HG03066 (cell line): ENCODE results near the gene C5orf52.
"Not testable (repeated sequence)": the region's sequence is repeated elsewhere in the genome, so short reads cannot be mapped to it uniquely, and the experiment has no call there.

Experiments used
- ATAC-seq: cut with Tn5 transposase; IDR thresholded peaks from one replicate; pipeline ENCODE4 v1.9.1; 2021; ENCODE audit warnings: low read depth; ENCODE audit not compliant: unreplicated experiment

C5orf52 gene

GRCh38 chr5:157674351-157674750 lies 3.0 kb downstream of the C5orf52 start:
- not testable (repeated sequence) for ATAC-seq

- ATAC-seq: no peak
Observed at GRCh38 chr5:157677931-157678330, 6.6 kb downstream of the C5orf52 start.

- ATAC-seq: no peak
Observed at GRCh38 chr5:157679801-157680200, 8.5 kb downstream of the C5orf52 start.

GRCh38 chr5:157680239-157680638 lies 8.9 kb downstream of the C5orf52 start:
- ATAC-seq: no peak

- ATAC-seq: no peak
Observed at GRCh38 chr5:157681048-157681447, 9.7 kb downstream of the C5orf52 start.

GRCh38 chr5:157682257-157682656 lies 10.9 kb downstream of the C5orf52 start:
- no peak for ATAC-seq

GRCh38 chr5:157686276-157687197 lies 15.2 kb downstream of the C5orf52 start:
- not testable (repeated sequence) for ATAC-seq

GRCh38 chr5:157687198-157687554 lies 15.8 kb downstream of the C5orf52 start:
- no peak for ATAC-seq

- no peak for ATAC-seq
Observed at GRCh38 chr5:157689942-157690689, 18.8 kb downstream of the C5orf52 start.

GRCh38 chr5:157690690-157691433 lies 19.5 kb downstream of the C5orf52 start:
- no peak for ATAC-seq

- not testable (repeated sequence) for ATAC-seq
Observed at GRCh38 chr5:157693816-157694215, 22.5 kb downstream of the C5orf52 start.

- not testable (repeated sequence) for ATAC-seq
Observed at GRCh38 chr5:157696154-157696553, 24.8 kb downstream of the C5orf52 start.

GRCh38 chr5:157698674-157699073 lies 27.3 kb downstream of the C5orf52 start:
- ATAC-seq: not testable (repeated sequence)

GRCh38 chr5:157703736-157704135 lies 32.4 kb downstream of the C5orf52 start:
- no peak for ATAC-seq

GRCh38 chr5:157708866-157709265 lies 37.5 kb downstream of the C5orf52 start:
- no peak for ATAC-seq

GRCh38 chr5:157709346-157709745 lies 38.0 kb downstream of the C5orf52 start:
- no peak for ATAC-seq

GRCh38 chr5:157710431-157710830 lies 39.1 kb downstream of the C5orf52 start:
- no peak for ATAC-seq

GRCh38 chr5:157710882-157711281 lies 39.5 kb downstream of the C5orf52 start:
- no peak for ATAC-seq

GRCh38 chr5:157713830-157714595 lies 42.7 kb downstream of the C5orf52 start:
- no peak for ATAC-seq

- no peak for ATAC-seq
Observed at GRCh38 chr5:157714596-157714864, 43.2 kb downstream of the C5orf52 start.
